SJSA1 (cell line): ENCODE data around the gene TOLLIP. TPM values are rescaled to one million over a fixed set of nuclear protein-coding genes. Genes with fewer than 3 reads are reported as not detected.
"Not testable (repeated sequence)": the region's sequence is repeated elsewhere in the genome, so short reads cannot be mapped to it uniquely, and the experiment has no call there.

Experiments used
- DNase-seq, 2 experiments: peaks; one replicate each; pipeline ENCODE4 v3.0.0-alpha.2; 2015 to 2020; ENCODE audit warnings: low spot score in 2 of 2, low read depth in 1 of 2
- H3K27ac ChIP-seq: fragments of 250-450 bp; sonication (Bioruptor Pico); 2 replicates; pipeline ENCODE4 v1.5.1; 2020; ENCODE audit warnings: mild to moderate bottlenecking, moderate library complexity
- H3K27me3 ChIP-seq: fragments of 250-450 bp; sonication (Bioruptor Pico); replicated peaks from 2 replicates; pipeline ENCODE4 v1.5.1; 2020; ENCODE audit warnings: mild to moderate bottlenecking, moderate library complexity
- H3K36me3 ChIP-seq: fragments of 250-450 bp; sonication (Bioruptor Pico); 2 replicates; pipeline ENCODE4 v1.5.1; 2020; ENCODE audit warnings: mild to moderate bottlenecking
- H3K4me1 ChIP-seq: fragments of 250-450 bp; sonication (Bioruptor Pico); replicated peaks from 2 replicates; pipeline ENCODE4 v1.6.1; 2021; ENCODE audit warnings: mild to moderate bottlenecking
- H3K4me3 ChIP-seq: fragments of 250-450 bp; sonication (Bioruptor Pico); 2 replicates; pipeline ENCODE4 v1.5.1; 2020; ENCODE audit warnings: mild to moderate bottlenecking
- H3K9me3 ChIP-seq: fragments of 250-450 bp; sonication (Bioruptor Pico); replicated peaks from 2 replicates; pipeline ENCODE4 v1.5.1; 2020; ENCODE audit warnings: mild to moderate bottlenecking
- total RNA-seq: library from RNA; depleted of rRNA; stranded (reverse); fragments of >200 nt; shearing (Covaris generic); gene quantifications from 2 replicates; pipeline ENCODE4 v1.2.3, GENCODE V29; 2014

TOLLIP gene
- total RNA-seq, 1 experiment from 2014 or later: 18.8 TPM

DNA sequence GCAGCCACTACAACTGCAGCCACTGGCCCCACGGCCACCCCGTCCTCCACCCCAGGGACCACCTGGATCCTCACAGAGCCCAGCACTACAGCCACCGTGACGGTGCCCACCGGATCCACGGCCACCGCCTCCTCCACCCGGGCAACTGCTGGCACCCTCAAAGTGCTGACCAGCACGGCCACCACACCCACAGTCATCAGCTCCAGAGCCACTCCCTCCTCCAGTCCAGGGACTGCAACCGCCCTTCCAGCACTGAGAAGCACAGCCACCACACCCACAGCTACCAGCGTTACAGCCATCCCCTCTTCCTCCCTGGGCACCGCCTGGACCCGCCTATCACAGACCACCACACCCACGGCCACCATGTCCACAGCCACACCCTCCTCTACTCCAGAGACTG is 63.1 kb downstream of the TOLLIP start:
- H3K9me3 ChIP-seq, DNase-seq, H3K36me3 ChIP-seq, H3K4me3 ChIP-seq, H3K27ac ChIP-seq, H3K27me3 ChIP-seq, H3K4me1 ChIP-seq: not testable (repeated sequence)

DNA sequence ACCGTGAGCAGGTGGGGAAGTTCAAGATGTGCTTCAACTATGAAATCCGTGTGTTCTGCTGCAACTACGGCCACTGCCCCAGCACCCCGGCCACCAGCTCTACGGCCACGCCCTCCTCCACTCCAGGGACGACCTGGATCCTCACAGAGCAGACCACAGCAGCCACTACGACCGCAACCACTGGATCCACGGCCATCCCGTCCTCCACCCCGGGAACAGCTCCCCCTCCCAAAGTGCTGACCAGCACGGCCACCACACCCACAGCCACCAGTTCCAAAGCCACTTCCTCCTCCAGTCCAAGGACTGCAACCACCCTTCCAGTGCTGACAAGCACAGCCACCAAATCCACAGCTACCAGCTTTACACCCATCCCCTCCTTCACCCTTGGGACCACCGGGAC is 63.7 kb downstream of the TOLLIP start:
- H3K36me3 ChIP-seq, H3K27ac ChIP-seq, H3K27me3 ChIP-seq, DNase-seq, H3K4me3 ChIP-seq, H3K4me1 ChIP-seq, H3K9me3 ChIP-seq: not testable (repeated sequence)

DNA sequence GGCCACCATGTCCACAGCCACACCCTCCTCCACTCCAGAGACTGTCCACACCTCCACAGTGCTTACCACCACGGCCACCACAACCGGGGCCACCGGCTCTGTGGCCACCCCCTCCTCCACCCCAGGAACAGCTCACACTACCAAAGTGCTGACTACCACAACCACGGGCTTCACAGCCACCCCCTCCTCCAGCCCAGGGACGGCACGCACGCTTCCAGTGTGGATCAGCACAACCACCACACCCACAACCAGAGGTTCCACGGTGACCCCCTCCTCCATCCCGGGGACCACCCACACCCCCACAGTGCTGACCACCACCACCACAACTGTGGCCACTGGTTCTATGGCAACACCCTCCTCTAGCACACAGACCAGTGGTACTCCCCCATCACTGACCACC is 64.9 kb downstream of the TOLLIP start:
- not testable (repeated sequence) for H3K4me1 ChIP-seq, H3K27me3 ChIP-seq, DNase-seq, H3K9me3 ChIP-seq, H3K4me3 ChIP-seq, H3K36me3 ChIP-seq, H3K27ac ChIP-seq

DNA sequence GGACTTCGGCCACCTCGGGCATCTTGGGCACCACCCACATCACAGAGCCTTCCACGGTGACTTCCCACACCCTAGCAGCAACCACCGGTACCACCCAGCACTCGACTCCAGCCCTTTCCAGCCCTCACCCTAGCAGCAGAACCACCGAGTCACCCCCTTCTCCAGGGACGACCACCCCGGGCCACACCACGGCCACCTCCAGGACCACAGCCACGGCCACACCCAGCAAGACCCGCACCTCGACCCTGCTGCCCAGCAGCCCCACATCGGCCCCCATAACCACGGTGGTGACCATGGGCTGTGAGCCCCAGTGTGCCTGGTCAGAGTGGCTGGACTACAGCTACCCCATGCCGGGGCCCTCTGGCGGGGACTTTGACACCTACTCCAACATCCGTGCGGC is 65.9 kb downstream of the TOLLIP start:
- not testable (repeated sequence) for DNase-seq, H3K4me1 ChIP-seq, H3K9me3 ChIP-seq, H3K36me3 ChIP-seq, H3K27ac ChIP-seq, H3K27me3 ChIP-seq, H3K4me3 ChIP-seq

DNA sequence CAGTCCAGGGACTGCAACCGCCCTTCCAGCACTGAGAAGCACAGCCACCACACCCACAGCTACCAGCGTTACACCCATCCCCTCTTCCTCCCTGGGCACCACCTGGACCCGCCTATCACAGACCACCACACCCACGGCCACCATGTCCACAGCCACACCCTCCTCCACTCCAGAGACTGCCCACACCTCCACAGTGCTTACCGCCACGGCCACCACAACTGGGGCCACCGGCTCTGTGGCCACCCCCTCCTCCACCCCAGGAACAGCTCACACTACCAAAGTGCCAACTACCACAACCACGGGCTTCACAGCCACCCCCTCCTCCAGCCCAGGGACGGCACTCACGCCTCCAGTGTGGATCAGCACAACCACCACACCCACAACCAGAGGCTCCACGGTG is 66.7 kb downstream of the TOLLIP start:
- H3K27me3 ChIP-seq, H3K9me3 ChIP-seq, H3K4me3 ChIP-seq, DNase-seq, H3K36me3 ChIP-seq, H3K4me1 ChIP-seq, H3K27ac ChIP-seq: not testable (repeated sequence)

DNA sequence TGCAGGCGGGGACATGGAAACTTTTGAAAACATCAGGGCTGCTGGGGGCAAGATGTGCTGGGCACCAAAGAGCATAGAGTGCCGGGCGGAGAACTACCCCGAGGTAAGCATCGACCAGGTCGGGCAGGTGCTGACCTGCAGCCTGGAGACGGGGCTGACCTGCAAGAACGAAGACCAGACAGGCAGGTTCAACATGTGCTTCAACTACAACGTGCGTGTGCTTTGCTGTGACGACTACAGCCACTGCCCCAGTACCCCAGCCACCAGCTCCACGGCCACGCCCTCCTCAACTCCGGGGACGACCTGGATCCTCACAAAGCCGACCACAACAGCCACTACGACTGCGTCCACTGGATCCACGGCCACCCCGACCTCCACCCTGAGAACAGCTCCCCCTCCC is 67.1 kb downstream of the TOLLIP start:
- H3K4me3 ChIP-seq: no peak overlapping the region
- H3K9me3 ChIP-seq: no peaks in the 10 kb centered on the region
- H3K36me3 ChIP-seq: no peaks in the 10 kb centered on the region
- H3K27ac ChIP-seq: no peak overlapping the region
- H3K4me1 ChIP-seq: no peaks in the 10 kb centered on the region
- H3K27me3 ChIP-seq: no peaks in the 10 kb centered on the region
- DNase-seq: no peak

DNA sequence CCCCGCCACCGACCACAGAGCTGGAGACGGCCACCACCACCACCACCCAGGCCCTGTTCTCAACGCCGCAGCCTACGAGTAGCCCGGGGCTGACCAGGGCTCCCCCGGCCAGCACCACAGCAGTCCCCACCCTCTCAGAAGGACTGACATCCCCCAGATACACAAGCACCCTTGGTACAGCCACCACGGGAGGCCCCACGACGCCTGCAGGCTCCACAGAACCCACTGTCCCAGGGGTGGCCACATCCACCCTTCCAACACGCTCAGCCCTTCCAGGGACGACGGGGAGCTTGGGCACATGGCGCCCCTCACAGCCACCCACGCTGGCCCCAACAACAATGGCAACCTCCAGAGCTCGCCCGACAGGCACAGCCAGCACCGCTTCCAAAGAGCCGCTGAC is 67.7 kb downstream of the TOLLIP start:
- Histone ChIP-seq H3K4me3 (no peak overlapping the region), H3K27me3 (no peaks in the 10 kb centered on the region), H3K36me3 (no peaks in the 10 kb centered on the region), H3K27ac (no peak overlapping the region), H3K9me3 (no peaks in the 10 kb centered on the region), H3K4me1 (no peaks in the 10 kb centered on the region)
- DNase-seq: no peak

DNA sequence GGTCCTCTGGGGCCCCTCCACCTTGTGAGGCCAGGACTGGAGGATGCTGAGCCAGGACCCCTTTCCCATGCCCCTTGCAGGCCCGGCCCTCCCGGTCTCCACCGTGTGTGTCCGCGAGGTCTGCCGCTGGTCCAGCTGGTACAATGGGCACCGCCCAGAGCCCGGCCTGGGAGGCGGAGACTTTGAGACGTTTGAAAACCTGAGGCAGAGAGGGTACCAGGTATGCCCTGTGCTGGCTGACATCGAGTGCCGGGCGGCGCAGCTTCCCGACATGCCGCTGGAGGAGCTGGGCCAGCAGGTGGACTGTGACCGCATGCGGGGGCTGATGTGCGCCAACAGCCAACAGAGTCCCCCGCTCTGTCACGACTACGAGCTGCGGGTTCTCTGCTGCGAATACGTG is 68.7 kb downstream of the TOLLIP start:
- H3K4me3 ChIP-seq: no peak overlapping the region
- H3K4me1 ChIP-seq: no peaks in the 10 kb centered on the region
- DNase-seq: no peak
- no peaks in the 10 kb centered on the region for H3K27me3 ChIP-seq
- no peak overlapping the region for H3K27ac ChIP-seq
- no peaks in the 10 kb centered on the region for H3K36me3 ChIP-seq
- H3K9me3 ChIP-seq: no peaks in the 10 kb centered on the region

DNA sequence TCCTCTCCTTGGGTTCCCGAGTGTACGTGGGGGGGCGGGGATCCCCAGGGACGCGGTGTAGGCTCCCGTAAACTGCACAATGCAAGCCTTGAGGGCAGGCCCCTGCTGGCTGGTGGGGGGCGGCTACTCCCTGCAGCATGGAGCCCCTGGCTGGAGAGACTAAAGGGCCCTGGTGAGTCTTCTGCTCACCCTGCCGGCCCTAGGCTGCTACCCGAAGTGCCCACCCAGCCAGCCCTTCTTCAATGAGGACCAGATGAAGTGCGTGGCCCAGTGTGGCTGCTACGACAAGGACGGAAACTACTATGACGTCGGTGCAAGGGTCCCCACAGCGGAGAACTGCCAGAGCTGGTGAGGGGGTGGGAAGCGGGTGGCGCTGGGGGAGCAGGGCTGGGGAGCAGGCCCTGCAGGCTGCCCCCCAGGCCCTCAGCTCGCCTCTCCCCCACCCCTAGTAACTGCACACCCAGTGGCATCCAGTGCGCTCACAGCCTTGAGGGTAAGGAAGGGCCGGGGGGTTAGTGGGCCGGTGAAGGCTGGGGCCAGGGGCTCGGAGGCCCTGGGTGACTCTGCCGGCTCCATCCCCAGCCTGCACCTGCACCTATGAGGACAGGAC is 69.7 kb downstream of the TOLLIP start:
- Histone ChIP-seq H3K27me3 (no peaks in the 10 kb centered on the region), H3K9me3 (no peaks in the 10 kb centered on the region), H3K36me3 (no peaks in the 10 kb centered on the region), H3K27ac (no peak overlapping the region), H3K4me1 (no peaks in the 10 kb centered on the region), H3K4me3 (no peak overlapping the region)
- no peak for DNase-seq

DNA sequence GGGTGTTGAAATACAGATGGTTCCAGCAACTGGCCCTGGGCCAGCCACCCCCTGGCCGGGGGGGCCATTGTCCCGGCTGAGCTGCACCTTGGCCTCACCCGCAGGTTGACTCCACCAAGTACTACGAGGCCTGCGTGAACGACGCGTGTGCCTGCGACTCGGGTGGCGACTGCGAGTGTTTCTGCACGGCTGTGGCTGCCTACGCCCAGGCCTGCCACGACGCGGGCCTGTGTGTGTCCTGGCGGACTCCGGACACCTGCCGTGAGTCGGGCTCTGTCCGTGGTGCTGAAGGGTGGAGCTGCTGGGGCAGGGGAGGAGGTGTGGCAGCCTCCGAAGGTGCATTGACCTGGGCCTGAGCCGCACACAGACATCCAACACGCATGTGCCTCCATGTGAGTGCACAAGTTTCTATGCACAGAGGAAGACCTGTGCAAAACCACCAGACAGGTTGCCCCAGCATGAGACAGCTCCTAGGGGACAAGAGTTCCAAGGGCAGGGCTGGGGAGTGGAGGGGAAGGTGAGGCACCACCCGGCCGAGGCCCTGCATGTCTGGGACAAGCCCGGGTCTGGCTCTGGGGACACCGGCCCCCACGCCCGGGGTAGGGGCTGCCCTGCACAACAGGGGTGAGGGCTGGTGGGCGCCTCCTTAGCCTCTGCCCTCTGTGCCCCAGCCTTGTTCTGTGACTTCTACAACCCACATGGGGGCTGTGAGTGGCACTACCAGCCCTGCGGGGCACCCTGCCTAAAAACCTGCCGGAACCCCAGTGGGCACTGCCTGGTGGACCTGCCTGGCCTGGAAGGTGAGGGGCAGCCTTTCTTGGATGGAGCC is 70.5 kb downstream of the TOLLIP start:
- H3K4me1 ChIP-seq: no peaks in the 10 kb centered on the region
- no peaks in the 10 kb centered on the region for H3K9me3 ChIP-seq
- no peak overlapping the region for H3K4me3 ChIP-seq
- H3K27me3 ChIP-seq: no peaks in the 10 kb centered on the region
- DNase-seq: no peak
- no peaks in the 10 kb centered on the region for H3K36me3 ChIP-seq
- H3K27ac ChIP-seq: no peak overlapping the region

DNA sequence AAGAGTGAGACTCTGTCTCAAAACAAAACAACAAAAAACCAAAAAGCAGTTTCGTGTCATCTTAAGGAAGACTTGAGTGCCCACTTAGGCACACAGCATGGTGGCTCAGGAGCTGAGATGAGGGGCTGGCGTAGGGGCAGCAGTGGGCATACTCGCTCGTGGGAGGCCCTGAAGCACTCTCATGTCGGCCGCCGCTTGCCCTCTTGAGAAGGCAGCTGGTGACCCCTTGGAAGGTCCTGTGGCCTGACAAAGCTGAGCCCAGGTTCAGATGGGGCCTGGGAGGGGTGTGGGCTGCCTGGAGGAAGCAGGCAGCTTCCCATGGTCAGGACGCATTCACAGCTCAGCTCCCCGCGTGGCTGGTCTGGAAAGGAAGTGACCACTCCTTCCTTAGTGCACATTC is 71.6 kb downstream of the TOLLIP start:
- Histone ChIP-seq H3K27me3 (no peaks in the 10 kb centered on the region), H3K36me3 (no peaks in the 10 kb centered on the region), H3K4me3 (no peak overlapping the region), H3K27ac (no peak overlapping the region), H3K9me3 (no peaks in the 10 kb centered on the region), H3K4me1 (no peaks in the 10 kb centered on the region)
- no peak for DNase-seq

DNA sequence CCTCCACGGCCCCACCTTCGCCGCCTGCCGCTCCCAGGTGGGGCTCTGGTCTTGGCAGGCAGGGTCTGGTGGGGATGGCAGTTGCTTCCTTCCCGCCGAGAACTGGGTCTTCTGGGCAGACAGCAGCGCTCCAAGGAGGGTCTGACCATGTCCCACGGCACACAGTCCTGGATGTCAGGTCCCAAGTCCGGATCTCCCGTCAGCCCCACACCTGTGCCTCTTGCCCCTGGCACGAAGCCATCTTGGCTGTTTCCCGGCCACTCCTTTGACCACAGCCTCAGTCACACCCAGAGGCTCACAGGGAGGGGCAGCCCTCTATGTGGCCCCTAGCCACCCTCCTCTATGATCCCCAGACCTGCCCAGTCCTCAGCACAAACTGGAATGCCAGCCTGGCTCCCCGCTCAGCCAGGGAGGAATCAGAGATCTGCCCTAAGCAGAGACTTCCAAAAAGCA is 72.3 kb downstream of the TOLLIP start:
- Histone ChIP-seq H3K4me3 (no peak overlapping the region), H3K36me3 (no peaks in the 10 kb centered on the region), H3K4me1 (no peaks in the 10 kb centered on the region), H3K27me3 (no peaks in the 10 kb centered on the region), H3K27ac (no peak overlapping the region), H3K9me3 (no peaks in the 10 kb centered on the region)
- DNase-seq: no peak

DNA sequence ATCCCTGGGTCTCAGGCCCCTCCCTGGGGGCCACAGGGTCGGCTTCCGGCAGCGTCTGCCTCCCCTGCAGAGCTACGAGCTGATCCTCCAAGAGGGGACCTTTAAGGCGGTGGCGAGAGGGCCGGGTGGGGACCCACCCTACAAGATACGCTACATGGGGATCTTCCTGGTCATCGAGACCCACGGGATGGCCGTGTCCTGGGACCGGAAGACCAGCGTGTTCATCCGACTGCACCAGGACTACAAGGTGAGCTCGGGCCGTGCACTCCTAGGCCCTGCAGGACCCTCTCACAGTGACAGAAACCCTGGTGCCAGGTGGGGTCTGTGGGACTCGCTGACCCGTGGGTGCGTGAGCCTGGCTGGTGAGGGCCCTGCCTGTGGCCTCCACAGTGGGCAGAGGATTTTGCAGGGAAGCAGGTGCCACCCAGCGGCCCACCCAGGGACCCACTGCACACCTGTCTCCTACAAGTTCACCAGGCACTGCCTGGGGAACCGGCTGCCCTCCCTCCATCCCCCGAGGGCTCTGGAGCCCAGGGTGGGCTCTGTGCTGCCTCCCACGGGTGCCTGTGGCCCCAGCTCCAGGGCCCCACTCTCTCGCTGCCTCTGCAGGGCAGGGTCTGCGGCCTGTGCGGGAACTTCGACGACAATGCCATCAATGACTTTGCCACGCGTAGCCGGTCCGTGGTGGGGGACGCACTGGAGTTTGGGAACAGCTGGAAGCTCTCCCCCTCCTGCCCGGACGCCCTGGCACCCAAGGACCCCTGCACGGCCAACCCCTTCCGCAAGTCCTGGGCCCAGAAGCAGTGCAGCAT is 72.9 kb downstream of the TOLLIP start:
- H3K27me3 ChIP-seq: no peaks in the 10 kb centered on the region
- no peak overlapping the region for H3K27ac ChIP-seq
- no peak overlapping the region for H3K4me3 ChIP-seq
- no peaks in the 10 kb centered on the region for H3K9me3 ChIP-seq
- H3K4me1 ChIP-seq: no peaks in the 10 kb centered on the region
- no peak for DNase-seq
- no peaks in the 10 kb centered on the region for H3K36me3 ChIP-seq

DNA sequence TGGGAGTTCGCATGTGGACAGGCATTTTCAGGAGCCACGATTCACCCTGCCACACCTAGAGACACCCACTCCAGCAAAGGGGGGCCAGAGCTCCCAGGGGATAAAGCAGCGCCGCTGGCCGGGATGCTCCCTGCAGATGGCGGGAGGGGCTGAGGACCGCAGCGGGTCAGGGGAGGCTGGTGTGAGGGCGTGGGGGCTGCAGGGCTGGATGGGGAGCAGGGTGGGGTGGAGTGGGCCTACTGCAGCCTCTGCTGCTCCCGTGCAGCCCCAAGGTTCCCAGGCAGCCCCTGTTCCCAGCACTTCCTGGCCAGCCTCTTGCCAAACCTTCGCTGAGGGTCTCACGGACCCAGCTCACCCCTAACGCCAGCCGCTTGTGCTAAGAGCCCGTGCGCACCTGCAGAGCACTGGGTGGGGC is 73.5 kb downstream of the TOLLIP start:
- Histone ChIP-seq H3K9me3 (no peaks in the 10 kb centered on the region), H3K4me3 (no peak overlapping the region)
- no peak for DNase-seq

More for the DNA sequence above, 73.5 kb downstream of the TOLLIP start:
- Histone ChIP-seq H3K27ac (no peak overlapping the region), H3K4me1 (no peaks in the 10 kb centered on the region), H3K27me3 (no peaks in the 10 kb centered on the region), H3K36me3 (no peaks in the 10 kb centered on the region)
